ENCODE results near the gene HSD17B3. TPM values are rescaled to one million over a fixed set of nuclear protein-coding genes. Genes with fewer than 3 reads are reported as not detected.

The HSD17B3 gene
- total and polyA plus RNA-seq, 2 donors (not counting 3 experiments of a cell fraction or from before 2014, with no cell fraction given): 0.46 TPM; not detected in 1

DNA sequence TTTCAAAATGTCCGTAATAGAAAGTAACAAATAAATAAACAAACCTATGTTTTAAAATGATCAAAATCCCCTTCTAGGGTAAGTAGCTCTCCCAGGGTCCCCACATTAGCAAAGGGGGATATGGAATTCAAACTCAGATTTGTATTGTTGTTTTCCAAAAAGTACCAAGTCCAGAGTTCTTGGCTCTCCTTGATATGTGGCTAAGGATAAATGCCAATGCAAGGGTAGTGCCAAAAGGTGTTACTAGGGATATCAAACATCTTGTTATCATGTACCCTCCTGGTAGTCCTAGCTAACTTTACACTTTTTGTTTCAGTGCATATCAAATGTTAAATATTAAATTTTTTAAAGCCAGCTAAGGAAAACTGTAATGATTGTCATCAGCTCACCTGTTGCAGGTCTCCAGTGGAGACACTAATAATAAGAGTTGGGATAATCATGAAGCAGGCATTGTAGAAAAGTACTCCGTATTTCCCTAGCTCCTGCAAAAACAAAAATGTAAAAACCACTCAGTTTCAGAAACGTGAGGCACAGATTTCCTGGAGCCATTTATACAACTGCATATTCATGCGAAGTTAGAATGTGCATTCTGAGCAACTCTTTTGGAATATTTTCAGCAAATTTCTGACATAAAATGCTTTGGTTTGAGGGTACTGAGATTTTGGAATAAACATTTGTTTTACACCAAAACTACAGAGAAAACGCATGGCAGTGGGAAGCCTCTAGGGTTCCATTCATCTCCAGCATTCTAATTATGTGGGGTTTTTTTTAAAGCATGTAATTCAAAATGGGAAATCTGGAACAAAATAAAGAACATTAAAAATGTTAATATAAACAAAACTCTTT lies 41.8 kb upstream of the HSD17B3 start:
- intact Hi-C loops (cut with micrococcal nuclease) (loop anchor here (1.0 to 5.0 kb wide), 3 partner anchors 39 to 224 kb away; partner anchors contain the start of genes SLC35D2 and ZNF367), dilution Hi-C loops (cut with MboI; ENCODE audit: extremely low pct_ligation_motif_present, low sequenced_read_pairs) (no loop called here)
- no peak for FAIRE-seq
- Histone ChIP-seq H4K20me1 (replicated peaks; ENCODE audit: control insufficient read depth, extremely low read depth, insufficient read depth, low read length) (no peaks in the 10 kb centered on the region), H3K9me1 (replicated peaks; ENCODE audit: control insufficient read depth, extremely low read depth, insufficient read depth, low read length) (no peaks in the 10 kb centered on the region), H2AFZ (ENCODE audit: low read depth, low read length) (peak overlapping the region; percentile 23), H3K79me2 (ENCODE audit: control insufficient read depth, insufficient read depth, low read length) (no peaks in the 10 kb centered on the region), H3K27me3 (ENCODE audit: control insufficient read depth in 2 of 2, insufficient read depth in 2 of 2, low read length in 2 of 2) (no peaks in the 10 kb centered on the region), H3K9ac (replicated peaks; ENCODE audit: extremely low read depth, insufficient read depth, low read length) (peak overlapping the region; percentile 9), H3K4me2 (ENCODE audit: insufficient read depth, low read length) (peak overlapping the region; percentile 33), H3K4me1 (ENCODE audit: control insufficient read depth, extremely low read depth, insufficient read depth, low read length) (peaks cover 26% of the 10 kb centered on the region), H3K9me3 (replicated peaks; ENCODE audit: control insufficient read depth, insufficient read depth, low read length) (no peaks in the 10 kb centered on the region), H3K27ac (ENCODE audit: insufficient read depth, low read depth, low read length) (peak overlapping the region; percentile 51), H3K4me3 (replicated peaks in 1 of 3; ENCODE audit: insufficient read depth in 1 of 3, low read depth in 1 of 3, low read length in 3 of 3) (no peak overlapping the region), H3K36me3 (ENCODE audit: control insufficient read depth in 2 of 2, extremely low read depth in 1 of 2, insufficient read depth in 2 of 2, low read length in 2 of 2) (peaks cover 0 to 3% of the 10 kb centered on the region in 2 experiments)
- no TSS peak for BruUV-seq (replicated peaks)
- TF ChIP-seq CTCF (IDR thresholded peaks at IDR 0.05; ENCODE audit: extremely low read depth in 1 of 2, insufficient read depth in 1 of 2, low read depth in 1 of 2, low read length in 2 of 2) (no peak), MAX (IDR thresholded peaks at IDR 0.05; ENCODE audit: insufficient read depth, insufficient read length) (no peak), POLR2AphosphoS5 (IDR thresholded peaks at IDR 0.05; ENCODE audit: insufficient read depth, low read depth, low read length) (no peak), POLR2A (IDR thresholded peaks at IDR 0.05; ENCODE audit: low read depth, low read length) (no peak), GATA2 (IDR thresholded peaks at IDR 0.05; ENCODE audit: insufficient read depth, insufficient read length, low read depth, low read length) (no peak), EZH2 (IDR thresholded peaks at IDR 0.05; ENCODE audit: borderline replicate concordance, low read depth, low read length, severe bottlenecking) (no peak)
- POLR2A ChIA-PET: no interaction called here
- CTCF ChIA-PET: interaction anchor here (0.8 to 2.9 kb wide), 9 partner anchors 13 to 1170 kb away, joined by 3 to 43 read pairs (median 4); no protein-coding TSS in a partner anchor
- DNase-seq (ENCODE audit: low read depth, low spot score): no peak

All from endothelial cell of umbilical vein (primary cell).